GM23338 (cell line): ENCODE data around the gene FLRT2. TPM values are rescaled to one million over a fixed set of nuclear protein-coding genes. Genes with fewer than 3 reads are reported as not detected.

Source experiments
- ATAC-seq: fragments of 200-7000 bp; cut with Tn5 transposase; 3 replicates; pipeline ENCODE4 v1.9.1; 2020
- DNase-seq: peaks from one replicate; pipeline ENCODE4 v3.0.0-alpha.2; 2015; ENCODE audit warnings: low spot score
- H2AFZ ChIP-seq: fragments of 200-600 bp; sonication (generic); 2 replicates; pipeline ENCODE4 v1.8.0; 2016; ENCODE audit warnings: antibody characterized with exemption, mild to moderate bottlenecking, moderate library complexity
- H3F3A ChIP-seq: fragments of 200-600 bp; sonication (generic); replicated peaks from 2 replicates; pipeline ENCODE4 v1.8.0; 2017; ENCODE audit warnings: antibody characterized with exemption, mixed run types, low read depth
- H3K27ac ChIP-seq: fragments of 200-600 bp; sonication (generic); 2 replicates; pipeline ENCODE4 v1.6.1; 2016; ENCODE audit warnings: low read depth
- H3K27me3 ChIP-seq: fragments of 200-600 bp; sonication (generic); 2 replicates; pipeline ENCODE4 v1.8.0; 2016; ENCODE audit warnings: mild to moderate bottlenecking, mixed run types, moderate library complexity; ENCODE audit not compliant: insufficient read depth
- H3K36me3 ChIP-seq: fragments of 200-600 bp; sonication (generic); 2 replicates; pipeline ENCODE4 v1.8.0; 2016; ENCODE audit warnings: mild to moderate bottlenecking; ENCODE audit not compliant: insufficient read depth
- H3K4me1 ChIP-seq: fragments of 200-600 bp; sonication (generic); 2 replicates; pipeline ENCODE4 v1.8.0; 2016; ENCODE audit warnings: mild to moderate bottlenecking, moderate library complexity; ENCODE audit not compliant: insufficient read depth
- H3K4me2 ChIP-seq: fragments of 200-600 bp; sonication (generic); 2 replicates; pipeline ENCODE4 v1.7.1; 2017; ENCODE audit warnings: mixed run types
- H3K4me3 ChIP-seq: fragments of 200-600 bp; sonication (generic); 2 replicates; pipeline ENCODE4 v1.6.1; 2016; ENCODE audit warnings: mixed run types
- H3K79me2 ChIP-seq: fragments of 200-600 bp; sonication (generic); replicated peaks from 2 replicates; pipeline ENCODE4 v1.8.0; 2017; ENCODE audit warnings: mild to moderate bottlenecking; ENCODE audit not compliant: insufficient read depth
- H3K9me2 ChIP-seq: fragments of 200-600 bp; sonication (generic); 2 replicates; pipeline ENCODE4 v1.8.0; 2017; ENCODE audit not compliant: insufficient read depth
- H4K20me1 ChIP-seq: fragments of 200-600 bp; sonication (generic); replicated peaks from 2 replicates; pipeline ENCODE4 v1.8.0; 2017; ENCODE audit warnings: mild to moderate bottlenecking; ENCODE audit not compliant: insufficient read depth
- H3K27ac Mint-ChIP-seq: 2 replicates; pipeline ENCODE4 v1.8.0; 2020; ENCODE audit warnings: inconsistent platforms, mild to moderate bottlenecking, moderate library complexity, mixed read lengths
- H3K27me3 Mint-ChIP-seq: 3 replicates; pipeline ENCODE4 v1.8.0; 2022; ENCODE audit warnings: low read depth, mild to moderate bottlenecking, moderate library complexity, mixed read lengths, inconsistent platforms; ENCODE audit not compliant: insufficient read depth, poor library complexity
- H3K36me3 Mint-ChIP-seq: 3 replicates; pipeline ENCODE4 v1.8.0; 2021; ENCODE audit warnings: low read depth, mild to moderate bottlenecking, inconsistent platforms, moderate library complexity, mixed read lengths
- H3K4me1 Mint-ChIP-seq: 3 replicates; pipeline ENCODE4 v1.8.0; 2020; ENCODE audit warnings: mild to moderate bottlenecking, inconsistent platforms, mixed read lengths
- H3K4me3 Mint-ChIP-seq: 3 replicates; pipeline ENCODE4 v1.8.0; 2021; ENCODE audit warnings: moderate library complexity, mild to moderate bottlenecking, inconsistent platforms, mixed read lengths
- H3K9me3 Mint-ChIP-seq: 3 replicates; pipeline ENCODE4 v1.8.0; 2020; ENCODE audit warnings: moderate library complexity, mild to moderate bottlenecking, inconsistent platforms, mixed read lengths
- JUNB ChIP-seq: IDR thresholded peaks from one replicate; pipeline ENCODE4 v1.6.1; 2016; ENCODE audit warnings: antibody characterized with exemption; ENCODE audit not compliant: unreplicated experiment
- POLR2AphosphoS5 ChIP-seq: IDR thresholded peaks from 2 replicates; pipeline ENCODE4 v1.6.1; 2016; ENCODE audit warnings: antibody characterized with exemption, low read depth
- ZNF114 ChIP-seq: fragments of 250-450 bp; sonication (Bioruptor Pico); IDR thresholded peaks from 2 replicates; pipeline ENCODE4 v1.5.0; 2020; ENCODE audit warnings: mild to moderate bottlenecking, moderate library complexity
- ZNF331 ChIP-seq: fragments of 250-450 bp; sonication (Bioruptor Pico); IDR thresholded peaks from 2 replicates; pipeline ENCODE4 v1.5.0; 2020; ENCODE audit warnings: low read depth, mild to moderate bottlenecking, moderate library complexity
- polyA plus RNA-seq: library from polyadenylated mRNA; unstranded; fragments of >200 nt; fragmentation: Nextera tagmentation; extraction: Ambion mirVana; gene quantifications from 2 replicates; pipeline ENCODE4 v1.2.1, GENCODE V29; 2016
- total RNA-seq: library from RNA; depleted of rRNA; stranded (reverse); fragments of >200 nt; shearing (Covaris generic); gene quantifications from 2 replicates; pipeline ENCODE4 v1.2.3, GENCODE V29; 2014
- TF ChIP-seq, protein P1 (sequence below): fragments of 250-450 bp; sonication (Bioruptor Pico); IDR thresholded peaks from 2 replicates; pipeline ENCODE4 v1.5.0; 2020; ENCODE audit warnings: mild to moderate bottlenecking, moderate library complexity
- TF ChIP-seq, protein P2 (sequence below): IDR thresholded peaks from one replicate; pipeline ENCODE4 v1.6.1; 2018; ENCODE audit warnings: antibody characterized with exemption; ENCODE audit not compliant: unreplicated experiment

FLRT2 gene
- total and polyA plus RNA-seq, 2 experiments from 2014 or later: 4.3 to 7.4 TPM

DNA sequence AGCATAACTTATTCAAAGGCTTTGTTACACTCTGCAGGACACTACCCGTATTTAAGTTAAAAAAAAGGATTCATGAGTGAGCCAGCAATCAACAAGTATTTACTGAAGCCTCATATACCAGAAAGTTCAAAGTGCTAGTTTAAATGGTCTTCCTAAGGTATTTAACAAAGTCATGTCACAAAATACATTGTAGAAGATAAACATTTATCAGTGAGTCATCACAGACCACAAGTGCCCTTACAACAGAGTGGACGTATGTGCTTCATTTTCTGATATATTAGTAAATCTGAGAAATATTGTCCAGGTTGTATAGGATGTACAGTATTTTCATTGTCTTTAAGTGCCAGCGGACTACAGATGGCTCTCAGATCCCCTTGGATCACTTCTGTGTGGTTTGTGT is 24.2 kb downstream of the FLRT2 start:
- Histone ChIP-seq H3K79me2 (no peaks in the 10 kb centered on the region), H3K27ac (no peak overlapping the region), H4K20me1 (no peaks in the 10 kb centered on the region), H3K9me2 (no peaks in the 10 kb centered on the region), H3F3A (no peaks in the 10 kb centered on the region), H3K4me1 (peaks cover 15% of the 10 kb centered on the region), H3K4me2 (no peak overlapping the region), H3K4me3 (no peak overlapping the region), H3K36me3 (no peaks in the 10 kb centered on the region), H2AFZ (no peak overlapping the region), H3K27me3 (no peaks in the 10 kb centered on the region)
- Mint-ChIP-seq H3K27ac (no peak overlapping the region), H3K4me3 (no peak overlapping the region), H3K36me3 (peaks cover 14% of the 10 kb centered on the region), H3K4me1 (peaks cover 22% of the 10 kb centered on the region), H3K9me3 (no peaks in the 10 kb centered on the region; the same call in 2 of the 3 replicates), H3K27me3 (no peaks in the 10 kb centered on the region)
- TF ChIP-seq, protein P1, sequence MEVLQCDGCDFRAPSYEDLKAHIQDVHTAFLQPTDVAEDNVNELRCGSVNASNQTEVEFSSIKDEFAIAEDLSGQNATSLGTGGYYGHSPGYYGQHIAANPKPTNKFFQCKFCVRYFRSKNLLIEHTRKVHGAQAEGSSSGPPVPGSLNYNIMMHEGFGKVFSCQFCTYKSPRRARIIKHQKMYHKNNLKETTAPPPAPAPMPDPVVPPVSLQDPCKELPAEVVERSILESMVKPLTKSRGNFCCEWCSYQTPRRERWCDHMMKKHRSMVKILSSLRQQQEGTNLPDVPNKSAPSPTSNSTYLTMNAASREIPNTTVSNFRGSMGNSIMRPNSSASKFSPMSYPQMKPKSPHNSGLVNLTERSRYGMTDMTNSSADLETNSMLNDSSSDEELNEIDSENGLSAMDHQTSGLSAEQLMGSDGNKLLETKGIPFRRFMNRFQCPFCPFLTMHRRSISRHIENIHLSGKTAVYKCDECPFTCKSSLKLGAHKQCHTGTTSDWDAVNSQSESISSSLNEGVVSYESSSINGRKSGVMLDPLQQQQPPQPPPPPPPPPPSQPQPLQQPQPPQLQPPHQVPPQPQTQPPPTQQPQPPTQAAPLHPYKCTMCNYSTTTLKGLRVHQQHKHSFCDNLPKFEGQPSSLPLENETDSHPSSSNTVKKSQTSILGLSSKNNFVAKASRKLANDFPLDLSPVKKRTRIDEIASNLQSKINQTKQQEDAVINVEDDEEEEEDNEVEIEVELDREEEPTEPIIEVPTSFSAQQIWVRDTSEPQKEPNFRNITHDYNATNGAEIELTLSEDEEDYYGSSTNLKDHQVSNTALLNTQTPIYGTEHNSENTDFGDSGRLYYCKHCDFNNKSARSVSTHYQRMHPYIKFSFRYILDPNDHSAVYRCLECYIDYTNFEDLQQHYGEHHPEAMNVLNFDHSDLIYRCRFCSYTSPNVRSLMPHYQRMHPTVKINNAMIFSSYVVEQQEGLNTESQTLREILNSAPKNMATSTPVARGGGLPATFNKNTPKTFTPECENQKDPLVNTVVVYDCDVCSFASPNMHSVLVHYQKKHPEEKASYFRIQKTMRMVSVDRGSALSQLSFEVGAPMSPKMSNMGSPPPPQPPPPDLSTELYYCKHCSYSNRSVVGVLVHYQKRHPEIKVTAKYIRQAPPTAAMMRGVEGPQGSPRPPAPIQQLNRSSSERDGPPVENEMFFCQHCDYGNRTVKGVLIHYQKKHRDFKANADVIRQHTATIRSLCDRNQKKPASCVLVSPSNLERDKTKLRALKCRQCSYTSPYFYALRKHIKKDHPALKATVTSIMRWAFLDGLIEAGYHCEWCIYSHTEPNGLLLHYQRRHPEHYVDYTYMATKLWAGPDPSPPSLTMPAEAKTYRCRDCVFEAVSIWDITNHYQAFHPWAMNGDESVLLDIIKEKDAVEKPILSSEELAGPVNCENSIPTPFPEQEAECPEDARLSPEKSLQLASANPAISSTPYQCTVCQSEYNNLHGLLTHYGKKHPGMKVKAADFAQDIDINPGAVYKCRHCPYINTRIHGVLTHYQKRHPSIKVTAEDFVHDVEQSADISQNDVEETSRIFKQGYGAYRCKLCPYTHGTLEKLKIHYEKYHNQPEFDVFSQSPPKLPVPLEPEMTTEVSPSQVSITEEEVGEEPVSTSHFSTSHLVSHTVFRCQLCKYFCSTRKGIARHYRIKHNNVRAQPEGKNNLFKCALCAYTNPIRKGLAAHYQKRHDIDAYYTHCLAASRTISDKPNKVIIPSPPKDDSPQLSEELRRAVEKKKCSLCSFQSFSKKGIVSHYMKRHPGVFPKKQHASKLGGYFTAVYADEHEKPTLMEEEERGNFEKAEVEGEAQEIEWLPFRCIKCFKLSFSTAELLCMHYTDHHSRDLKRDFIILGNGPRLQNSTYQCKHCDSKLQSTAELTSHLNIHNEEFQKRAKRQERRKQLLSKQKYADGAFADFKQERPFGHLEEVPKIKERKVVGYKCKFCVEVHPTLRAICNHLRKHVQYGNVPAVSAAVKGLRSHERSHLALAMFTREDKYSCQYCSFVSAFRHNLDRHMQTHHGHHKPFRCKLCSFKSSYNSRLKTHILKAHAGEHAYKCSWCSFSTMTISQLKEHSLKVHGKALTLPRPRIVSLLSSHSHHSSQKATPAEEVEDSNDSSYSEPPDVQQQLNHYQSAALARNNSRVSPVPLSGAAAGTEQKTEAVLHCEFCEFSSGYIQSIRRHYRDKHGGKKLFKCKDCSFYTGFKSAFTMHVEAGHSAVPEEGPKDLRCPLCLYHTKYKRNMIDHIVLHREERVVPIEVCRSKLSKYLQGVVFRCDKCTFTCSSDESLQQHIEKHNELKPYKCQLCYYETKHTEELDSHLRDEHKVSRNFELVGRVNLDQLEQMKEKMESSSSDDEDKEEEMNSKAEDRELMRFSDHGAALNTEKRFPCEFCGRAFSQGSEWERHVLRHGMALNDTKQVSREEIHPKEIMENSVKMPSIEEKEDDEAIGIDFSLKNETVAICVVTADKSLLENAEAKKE (CRISPR knock-in tag): no peak
- TF ChIP-seq ZNF331 (CRISPR knock-in tag): no peak
- TF ChIP-seq, protein P2, sequence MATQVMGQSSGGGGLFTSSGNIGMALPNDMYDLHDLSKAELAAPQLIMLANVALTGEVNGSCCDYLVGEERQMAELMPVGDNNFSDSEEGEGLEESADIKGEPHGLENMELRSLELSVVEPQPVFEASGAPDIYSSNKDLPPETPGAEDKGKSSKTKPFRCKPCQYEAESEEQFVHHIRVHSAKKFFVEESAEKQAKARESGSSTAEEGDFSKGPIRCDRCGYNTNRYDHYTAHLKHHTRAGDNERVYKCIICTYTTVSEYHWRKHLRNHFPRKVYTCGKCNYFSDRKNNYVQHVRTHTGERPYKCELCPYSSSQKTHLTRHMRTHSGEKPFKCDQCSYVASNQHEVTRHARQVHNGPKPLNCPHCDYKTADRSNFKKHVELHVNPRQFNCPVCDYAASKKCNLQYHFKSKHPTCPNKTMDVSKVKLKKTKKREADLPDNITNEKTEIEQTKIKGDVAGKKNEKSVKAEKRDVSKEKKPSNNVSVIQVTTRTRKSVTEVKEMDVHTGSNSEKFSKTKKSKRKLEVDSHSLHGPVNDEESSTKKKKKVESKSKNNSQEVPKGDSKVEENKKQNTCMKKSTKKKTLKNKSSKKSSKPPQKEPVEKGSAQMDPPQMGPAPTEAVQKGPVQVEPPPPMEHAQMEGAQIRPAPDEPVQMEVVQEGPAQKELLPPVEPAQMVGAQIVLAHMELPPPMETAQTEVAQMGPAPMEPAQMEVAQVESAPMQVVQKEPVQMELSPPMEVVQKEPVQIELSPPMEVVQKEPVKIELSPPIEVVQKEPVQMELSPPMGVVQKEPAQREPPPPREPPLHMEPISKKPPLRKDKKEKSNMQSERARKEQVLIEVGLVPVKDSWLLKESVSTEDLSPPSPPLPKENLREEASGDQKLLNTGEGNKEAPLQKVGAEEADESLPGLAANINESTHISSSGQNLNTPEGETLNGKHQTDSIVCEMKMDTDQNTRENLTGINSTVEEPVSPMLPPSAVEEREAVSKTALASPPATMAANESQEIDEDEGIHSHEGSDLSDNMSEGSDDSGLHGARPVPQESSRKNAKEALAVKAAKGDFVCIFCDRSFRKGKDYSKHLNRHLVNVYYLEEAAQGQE: no peak
- no peak for TF ChIP-seq ZNF114
- TF ChIP-seq JUNB: no peak
- TF ChIP-seq POLR2AphosphoS5: no peak
- ATAC-seq (no peak), DNase-seq (no peak)
